DOHH2 (cell line): ENCODE results near the gene HEG1.

Source experiments
- EZH2phosphoT487 ChIP-seq: fragments of 200-600 bp; sonication (generic); IDR thresholded peaks from 2 replicates; pipeline ENCODE4 v1.6.1; 2017; ENCODE audit warnings: borderline replicate concordance, mild to moderate bottlenecking, antibody characterized with exemption, low read length, moderate library complexity, mixed read lengths
- TF ChIP-seq, protein P1 (sequence below): fragments of 200-600 bp; sonication (generic); IDR thresholded peaks from one replicate; pipeline ENCODE4 v1.5.1; 2014; ENCODE audit warnings: antibody characterized with exemption, mild to moderate bottlenecking, low read depth, low read length; ENCODE audit not compliant: poor library complexity, severe bottlenecking

- TF ChIP-seq, protein P1, sequence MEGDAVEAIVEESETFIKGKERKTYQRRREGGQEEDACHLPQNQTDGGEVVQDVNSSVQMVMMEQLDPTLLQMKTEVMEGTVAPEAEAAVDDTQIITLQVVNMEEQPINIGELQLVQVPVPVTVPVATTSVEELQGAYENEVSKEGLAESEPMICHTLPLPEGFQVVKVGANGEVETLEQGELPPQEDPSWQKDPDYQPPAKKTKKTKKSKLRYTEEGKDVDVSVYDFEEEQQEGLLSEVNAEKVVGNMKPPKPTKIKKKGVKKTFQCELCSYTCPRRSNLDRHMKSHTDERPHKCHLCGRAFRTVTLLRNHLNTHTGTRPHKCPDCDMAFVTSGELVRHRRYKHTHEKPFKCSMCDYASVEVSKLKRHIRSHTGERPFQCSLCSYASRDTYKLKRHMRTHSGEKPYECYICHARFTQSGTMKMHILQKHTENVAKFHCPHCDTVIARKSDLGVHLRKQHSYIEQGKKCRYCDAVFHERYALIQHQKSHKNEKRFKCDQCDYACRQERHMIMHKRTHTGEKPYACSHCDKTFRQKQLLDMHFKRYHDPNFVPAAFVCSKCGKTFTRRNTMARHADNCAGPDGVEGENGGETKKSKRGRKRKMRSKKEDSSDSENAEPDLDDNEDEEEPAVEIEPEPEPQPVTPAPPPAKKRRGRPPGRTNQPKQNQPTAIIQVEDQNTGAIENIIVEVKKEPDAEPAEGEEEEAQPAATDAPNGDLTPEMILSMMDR, result no peak
- no peak for TF ChIP-seq EZH2phosphoT487
Measured at GRCh38 chr3:124966521-124967445, 89.0 kb downstream of the HEG1 start.
